SH-SY5Y (cell line): ENCODE data around the gene PLA1A.

Experiments used
- GATA2 ChIP-seq: IDR thresholded peaks from 2 replicates; pipeline ENCODE4 v1.6.1; 2011; ENCODE audit warnings: mild to moderate bottlenecking, low read depth, low read length
- GATA3 ChIP-seq: IDR thresholded peaks from 2 replicates; pipeline ENCODE4 v1.6.1; 2011; ENCODE audit warnings: low read depth, mild to moderate bottlenecking, low read length, moderate library complexity

GRCh38 chr3:119589102-119589773 lies 8.4 kb upstream of the PLA1A start:
- TF ChIP-seq GATA2 (no peak), GATA3 (no peak)
